PC-9 (cell line): ENCODE data around the gene OSBPL6. TPM values are rescaled to one million over a fixed set of nuclear protein-coding genes. Genes with fewer than 3 reads are reported as not detected.

ENCODE experiments used
- BruUV-seq: library from RNA; stranded (reverse); fragments of 400-500 nt; replicated peaks from 2 replicates; lab custom pipeline; 2021; lab: Mats Ljungman, UMichigan
- CTCF ChIA-PET: fragments of 300-600 bp; sonication (Branson Sonifier 250); formaldehyde crosslinking; loops from one replicate; lab custom pipeline; 2022; ENCODE audit warnings: antibody characterized with exemption; lab: Charles Lee
- POLR2A ChIA-PET: fragments of 300-600 bp; sonication (Branson Sonifier 250); formaldehyde crosslinking; loops from one replicate; lab custom pipeline; 2022; ENCODE audit warnings: antibody characterized with exemption; ENCODE audit not compliant: unreplicated experiment; lab: Charles Lee
- DNase-seq, 2 experiments: peaks; one replicate each; pipeline versions ENCODE4 v3.0.0 to v3.0.0-alpha.2; 2015 to 2022; ENCODE audit warnings: mixed read lengths in 1 of 2
- H2AFZ ChIP-seq: fragments of 200-600 bp; sonication (generic); 2 replicates; pipeline ENCODE4 v1.8.1; 2017; ENCODE audit warnings: antibody characterized with exemption
- H3F3A ChIP-seq: fragments of 200-600 bp; sonication (generic); 2 replicates; pipeline ENCODE4 v1.8.1; 2017; ENCODE audit warnings: antibody characterized with exemption, mild to moderate bottlenecking, low read depth; ENCODE audit not compliant: insufficient read depth
- H3K27ac ChIP-seq: fragments of 200-600 bp; sonication (generic); 2 replicates; pipeline ENCODE4 v1.6.1; 2016; ENCODE audit warnings: mixed run types
- H3K27me3 ChIP-seq: fragments of 200-600 bp; sonication (generic); 2 replicates; pipeline ENCODE4 v1.6.1; 2016; ENCODE audit warnings: low read depth, mixed run types; ENCODE audit not compliant: insufficient read depth
- H3K36me3 ChIP-seq: fragments of 200-600 bp; sonication (generic); 2 replicates; pipeline ENCODE4 v1.6.1; 2016; ENCODE audit warnings: low read depth, mixed run types
- H3K4me1 ChIP-seq: fragments of 200-600 bp; sonication (generic); replicated peaks from 2 replicates; pipeline ENCODE4 v1.6.1; 2016; ENCODE audit warnings: mixed run types; ENCODE audit not compliant: insufficient read depth
- H3K4me2 ChIP-seq: fragments of 200-600 bp; sonication (generic); 2 replicates; pipeline ENCODE4 v1.6.1; 2017; ENCODE audit warnings: mixed run types
- H3K4me3 ChIP-seq: fragments of 200-600 bp; sonication (generic); 2 replicates; pipeline ENCODE4 v1.6.1; 2016; ENCODE audit warnings: mixed run types
- H3K79me2 ChIP-seq: fragments of 200-600 bp; sonication (generic); 2 replicates; pipeline ENCODE4 v1.6.1; 2017; ENCODE audit warnings: low read depth, mixed run types
- H3K9me2 ChIP-seq: fragments of 200-600 bp; sonication (generic); 2 replicates; pipeline ENCODE4 v1.8.1; 2017; ENCODE audit warnings: mild to moderate bottlenecking; ENCODE audit not compliant: insufficient read depth
- H3K9me3 ChIP-seq: fragments of 200-600 bp; sonication (generic); 2 replicates; pipeline ENCODE4 v1.8.1; 2016; ENCODE audit warnings: low read depth; ENCODE audit not compliant: insufficient read depth
- H4K20me1 ChIP-seq: fragments of 200-600 bp; sonication (generic); 2 replicates; pipeline ENCODE4 v1.8.1; 2017; ENCODE audit not compliant: insufficient read depth
- EZH2 ChIP-seq: fragments of 200-600 bp; sonication (generic); IDR thresholded peaks from 2 replicates; pipeline ENCODE4 v1.8.0; 2017; ENCODE audit warnings: antibody characterized with exemption, low read depth
- intact Hi-C: fragments of 100-400 bp; cut with micrococcal nuclease; formaldehyde crosslinking; loops from one replicate; pipeline ENCODE4 v1.10.0; 2022; ENCODE audit not compliant: unreplicated experiment
- total RNA-seq: library from RNA; stranded (reverse); gene quantifications from 2 replicates; pipeline ENCODE4 v1.2.3, GENCODE V29; 2021
- TF ChIP-seq, protein P1 (sequence below): fragments of 200-600 bp; sonication (generic); conservative IDR thresholded peaks from 2 replicates; pipeline ENCODE4 v1.6.1; 2017; ENCODE audit warnings: mixed run types, antibody characterized with exemption, mild to moderate bottlenecking, moderate library complexity

The OSBPL6 gene
- total RNA-seq, 1 experiment from 2014 or later: 2.6 TPM

DNA sequence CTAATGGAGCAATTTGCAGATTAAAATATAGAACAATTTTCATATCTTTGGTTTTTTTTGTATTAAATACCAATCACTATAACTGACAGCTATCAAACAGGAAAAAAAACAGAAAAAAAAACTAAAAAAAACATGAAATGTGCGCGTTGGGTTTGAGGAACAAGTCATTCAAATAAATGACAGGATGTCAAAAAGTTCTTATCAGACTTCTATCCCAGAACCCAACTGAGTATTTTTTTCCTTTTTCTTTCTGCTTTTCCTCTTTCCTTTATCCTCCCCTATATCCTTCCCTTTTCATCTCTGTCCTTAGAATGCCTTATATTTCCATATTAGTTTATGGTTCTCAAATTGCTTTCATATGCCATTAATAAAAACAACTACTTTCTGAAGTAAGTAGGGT is 242.3 kb downstream of the OSBPL6 start:
- CTCF ChIA-PET: no interaction called here
- Histone ChIP-seq H3K4me1 (no peaks in the 10 kb centered on the region), H3K9me2 (no peaks in the 10 kb centered on the region), H3K4me3 (no peak overlapping the region), H3F3A (peaks cover 16% of the 10 kb centered on the region; the same call in 1 of the 2 replicates), H4K20me1 (no peaks in the 10 kb centered on the region), H3K4me2 (no peak overlapping the region), H3K36me3 (peaks cover 73% of the 10 kb centered on the region), H2AFZ (no peak overlapping the region), H3K9me3 (no peaks in the 10 kb centered on the region), H3K27me3 (no peaks in the 10 kb centered on the region), H3K79me2 (no peaks in the 10 kb centered on the region), H3K27ac (no peak overlapping the region)
- intact Hi-C loops: no loop called here
- DNase-seq: no peak
- no TSS peak for BruUV-seq
- TF ChIP-seq, protein P1, sequence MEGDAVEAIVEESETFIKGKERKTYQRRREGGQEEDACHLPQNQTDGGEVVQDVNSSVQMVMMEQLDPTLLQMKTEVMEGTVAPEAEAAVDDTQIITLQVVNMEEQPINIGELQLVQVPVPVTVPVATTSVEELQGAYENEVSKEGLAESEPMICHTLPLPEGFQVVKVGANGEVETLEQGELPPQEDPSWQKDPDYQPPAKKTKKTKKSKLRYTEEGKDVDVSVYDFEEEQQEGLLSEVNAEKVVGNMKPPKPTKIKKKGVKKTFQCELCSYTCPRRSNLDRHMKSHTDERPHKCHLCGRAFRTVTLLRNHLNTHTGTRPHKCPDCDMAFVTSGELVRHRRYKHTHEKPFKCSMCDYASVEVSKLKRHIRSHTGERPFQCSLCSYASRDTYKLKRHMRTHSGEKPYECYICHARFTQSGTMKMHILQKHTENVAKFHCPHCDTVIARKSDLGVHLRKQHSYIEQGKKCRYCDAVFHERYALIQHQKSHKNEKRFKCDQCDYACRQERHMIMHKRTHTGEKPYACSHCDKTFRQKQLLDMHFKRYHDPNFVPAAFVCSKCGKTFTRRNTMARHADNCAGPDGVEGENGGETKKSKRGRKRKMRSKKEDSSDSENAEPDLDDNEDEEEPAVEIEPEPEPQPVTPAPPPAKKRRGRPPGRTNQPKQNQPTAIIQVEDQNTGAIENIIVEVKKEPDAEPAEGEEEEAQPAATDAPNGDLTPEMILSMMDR: no peak
- no peak for TF ChIP-seq EZH2
- POLR2A ChIA-PET: no interaction called here

DNA sequence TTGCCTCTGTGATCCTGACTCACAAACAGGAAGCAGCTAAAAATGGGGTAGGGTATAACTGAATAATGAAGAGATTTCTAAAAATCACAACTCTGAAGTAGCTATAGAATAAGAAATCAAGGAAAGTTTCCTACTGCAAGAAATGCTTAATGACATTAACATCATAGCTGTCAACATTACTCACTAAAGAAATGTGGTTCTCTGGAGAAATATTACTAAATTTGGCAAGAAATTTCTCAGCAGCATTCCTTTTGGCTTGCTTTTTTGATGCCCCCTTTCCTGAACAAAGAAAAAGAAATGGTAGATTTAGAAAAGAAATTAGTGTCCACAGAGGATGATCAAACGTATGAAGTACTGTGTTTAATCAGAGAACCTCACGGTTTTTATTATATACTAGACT is 247.1 kb downstream of the OSBPL6 start:
- Histone ChIP-seq H3K36me3 (peaks cover 78% of the 10 kb centered on the region), H2AFZ (no peak overlapping the region), H3K4me2 (no peak overlapping the region), H3K4me3 (no peak overlapping the region), H3F3A (no peaks in the 10 kb centered on the region; the same call in 1 of the 2 replicates), H3K4me1 (no peaks in the 10 kb centered on the region), H4K20me1 (no peaks in the 10 kb centered on the region), H3K79me2 (no peaks in the 10 kb centered on the region), H3K9me3 (no peaks in the 10 kb centered on the region), H3K9me2 (no peaks in the 10 kb centered on the region), H3K27ac (no peak overlapping the region), H3K27me3 (no peaks in the 10 kb centered on the region)
- no TSS peak for BruUV-seq
- ChIA-PET CTCF (interaction anchor here (0.7 kb wide), 2 partner anchors 371 to 372 kb away, joined by 5 to 6 read pairs; no protein-coding TSS in a partner anchor), POLR2A (interaction anchor here (0.6 to 0.7 kb wide), 2 partner anchors 657 to 1251 kb away, joined by 5 to 8 read pairs; no protein-coding TSS in a partner anchor)
- intact Hi-C loops: no loop called here
- DNase-seq: no peak
- no peak for TF ChIP-seq EZH2
- TF ChIP-seq, protein P1: no peak

DNA sequence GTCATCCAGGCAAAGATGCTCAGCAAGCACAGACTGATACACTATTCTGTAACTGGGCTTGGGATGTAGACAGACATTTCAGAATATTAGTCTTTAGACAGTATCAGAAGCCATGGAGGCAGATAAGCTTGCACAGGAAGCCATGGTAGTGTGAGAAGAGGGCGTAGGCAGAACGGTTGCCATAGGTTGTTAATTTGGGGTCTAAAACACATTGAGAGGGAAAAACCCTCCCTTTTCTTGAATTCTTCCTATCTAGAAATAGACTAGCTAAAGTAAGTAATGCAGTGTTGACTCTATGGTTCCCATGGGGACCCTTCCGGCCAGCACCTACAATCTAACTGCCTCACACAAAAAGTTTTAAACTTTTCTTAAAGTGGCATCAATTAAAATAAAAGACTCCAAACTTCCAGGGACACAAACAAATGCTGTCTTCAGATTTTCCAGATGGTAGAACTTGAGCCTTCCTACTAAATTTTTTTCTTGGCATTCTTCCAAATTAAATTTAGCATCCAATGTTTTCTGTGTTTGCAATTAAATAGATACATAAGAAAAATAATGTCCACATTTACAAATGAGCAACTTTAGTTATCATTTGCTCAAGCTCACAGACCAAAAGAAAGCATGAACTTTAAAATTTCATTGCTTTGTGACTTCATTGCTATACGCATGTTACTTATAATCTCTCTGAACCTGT is 254.8 kb downstream of the OSBPL6 start:
- Histone ChIP-seq H3K4me2 (peak overlapping the region; percentile 91), H3K9me2 (no peaks in the 10 kb centered on the region), H3K36me3 (peaks cover 48% of the 10 kb centered on the region), H2AFZ (no peak overlapping the region), H3K27ac (no peak overlapping the region), H4K20me1 (peaks cover 19% of the 10 kb centered on the region), H3K9me3 (no peaks in the 10 kb centered on the region), H3K79me2 (peaks cover 37% of the 10 kb centered on the region), H3K27me3 (no peaks in the 10 kb centered on the region), H3K4me3 (peak overlapping the region; percentile 78), H3F3A (peaks cover 27% of the 10 kb centered on the region), H3K4me1 (peaks cover 22% of the 10 kb centered on the region)
- ChIA-PET POLR2A (interaction anchor here (0.6 to 0.7 kb wide), 2 partner anchors 37 to 72 kb away, joined by 3 to 5 read pairs; no protein-coding TSS in a partner anchor), CTCF (interaction anchor here (0.6 kb wide), 2 partner anchors 25 to 153 kb away, joined by 3 to 5 read pairs; no protein-coding TSS in a partner anchor)
- intact Hi-C loops: no loop called here
- no peak for DNase-seq
- BruUV-seq: no TSS peak
- TF ChIP-seq, protein P1: no peak
- no peak for TF ChIP-seq EZH2
